H1 (cell line): ENCODE data around the gene LRP1. TPM values are rescaled to one million over a fixed set of nuclear protein-coding genes. Genes with fewer than 3 reads are reported as not detected.

ENCODE experiments used
- BACH1 ChIP-seq: IDR thresholded peaks from 2 replicates; pipeline ENCODE4 v1.6.1; 2012; ENCODE audit warnings: low read length, improper control_type of control experiment
- BRCA1 ChIP-seq: IDR thresholded peaks from 2 replicates; pipeline ENCODE4 v1.6.1; 2012; ENCODE audit warnings: low read depth, low read length, improper control_type of control experiment
- CTBP2 ChIP-seq: IDR thresholded peaks from 2 replicates; pipeline ENCODE4 v1.7.0; 2011; ENCODE audit warnings: borderline replicate concordance, mild to moderate bottlenecking, moderate library complexity, mixed read lengths, low read length; ENCODE audit not compliant: insufficient read depth, insufficient read length
- JUND ChIP-seq: IDR thresholded peaks from 2 replicates; pipeline ENCODE4 v1.6.1; 2011; ENCODE audit warnings: mild to moderate bottlenecking, improper control_type of control experiment, low read length
- MAX ChIP-seq: IDR thresholded peaks from 2 replicates; pipeline ENCODE4 v1.6.1; 2012; ENCODE audit warnings: inconsistent platforms
- NANOG ChIP-seq: IDR thresholded peaks from 2 replicates; pipeline ENCODE4 v1.6.1; 2011; ENCODE audit warnings: low read length, low read depth, mild to moderate bottlenecking, inconsistent platforms; ENCODE audit not compliant: insufficient read depth, poor library complexity, severe bottlenecking
- SAP30 ChIP-seq: fragments of 300-600 bp; sonication (generic); IDR thresholded peaks from 2 replicates; pipeline ENCODE4 v1.7.1; 2012; ENCODE audit warnings: low read length, moderate library complexity, mild to moderate bottlenecking, inconsistent platforms; ENCODE audit not compliant: insufficient read depth, insufficient replicate concordance
- SIN3A ChIP-seq, 2 experiments: IDR thresholded peaks in 1 of 2; conservative IDR thresholded peaks in 1 of 2; 2 replicates each; pipeline ENCODE4 v1.6.1; 2011 to 2012; ENCODE audit warnings: low read length in 2 of 2, improper control_type of control experiment in 1 of 2, low read depth in 1 of 2, mild to moderate bottlenecking in 1 of 2
- TAF1 ChIP-seq: IDR thresholded peaks from 2 replicates; pipeline ENCODE4 v1.6.1; 2011; ENCODE audit warnings: mild to moderate bottlenecking, low read depth, low read length
- TAF7 ChIP-seq: optimal IDR thresholded peaks from 2 replicates; pipeline ENCODE3; 2011; ENCODE audit warnings: low read depth, mild to moderate bottlenecking, inconsistent platforms, low read length, moderate library complexity, borderline replicate concordance
- TBP ChIP-seq: IDR thresholded peaks from 2 replicates; pipeline ENCODE4 v1.6.1; 2011; ENCODE audit warnings: low read depth, low read length, improper control_type of control experiment
- polyA plus RNA-seq, 7 experiments: library from polyadenylated mRNA; depleted of rRNA in 3 of 7; stranded (reverse) in 5 of 7; unstranded in 2 of 7; fragments of >200 nt in 5 of 7; fragments of 200-250 nt in 2 of 7; gene quantifications; 1 replicate in 5 of 7; 2 replicates in 1 of 7; 4 replicates in 1 of 7; pipeline versions ENCODE4 v1.2.1 to v1.2.3, GENCODE V29; 2011 to 2013; ENCODE audit warnings: missing spikeins in 2 of 7, mixed read lengths in 2 of 7
- total RNA-seq: library from RNA; stranded (reverse); fragmentation: NEBNext Ultra II Directional; extraction: Animal tissue kit (Norgen Biotek cat#: 25700); gene quantifications from 2 replicates; pipeline ENCODE4 v1.2.1, GENCODE V29; 2021

The LRP1 gene
- total and polyA plus RNA-seq, 2 of the 8 experiments (the other 6 are each of a cell fraction or from before 2014, with no cell fraction given): 35.3 to 92.5 TPM

GRCh38 chr12:57127101-57127725 is 1.1 kb upstream of the LRP1 start (continued):
- TF ChIP-seq TAF1 (0 out of 2 replicates have a peak, but pooled peaks have one; percentile 37), TAF7 (peak; percentile 6), NANOG (no peak), SIN3A (conservative IDR thresholded peaks at IDR 0.05 in 1 of 2, IDR thresholded peaks at IDR 0.05 in 1 of 2; ENCODE audit: low read depth in 1 of 2, low read length in 2 of 2) (peak in 1 of 2 experiments; percentile 15; a peak in 1 of 4 replicates), JUND (no peak), CTBP2 (peak; percentile 54), BACH1 (no peak), BRCA1 (no peak), SAP30 (peak; percentile 43), TBP (peak; percentile 40; the same call in 1 of the 2 replicates), MAX (peak; percentile 44; the same call in 1 of the 2 replicates)
